HCT116 (cell line): ENCODE measurements around the gene LGALS7.

Source experiments
- CTCF ChIP-seq, 3 experiments: fragments of 200-600 bp in 1 of 3; sonication (generic) in 1 of 3; IDR thresholded peaks in 2 of 3; conservative IDR thresholded peaks in 1 of 3; 2 replicates each; pipeline ENCODE4 v1.5.1; 2012 to 2017; ENCODE audit warnings: low read depth in 2 of 3, low read length in 2 of 3, antibody characterized with exemption in 1 of 3, borderline replicate concordance in 1 of 3, control low read depth in 1 of 3, mild to moderate bottlenecking in 1 of 3, mixed read lengths in 1 of 3, mixed run types in 1 of 3, moderate library complexity in 1 of 3; ENCODE audit not compliant: insufficient read depth in 1 of 3
- EZH2 ChIP-seq: fragments of 200-600 bp; sonication (generic); IDR thresholded peaks from 2 replicates; pipeline ENCODE4 v1.6.1; 2017; ENCODE audit warnings: antibody characterized with exemption, mixed run types
- JUND ChIP-seq: IDR thresholded peaks from 2 replicates; pipeline ENCODE4 v1.6.1; 2012
- POLR2A ChIP-seq: IDR thresholded peaks from 2 replicates; pipeline ENCODE4 v1.7.0; 2011; ENCODE audit warnings: borderline replicate concordance; ENCODE audit not compliant: insufficient read depth, insufficient read length; ENCODE audit errors: extremely low read depth
- POLR2AphosphoS5 ChIP-seq: IDR thresholded peaks from 2 replicates; pipeline ENCODE4 v1.6.1; 2011; ENCODE audit warnings: mild to moderate bottlenecking, low read depth, low read length, moderate library complexity
- RAD21 ChIP-seq: IDR thresholded peaks from 2 replicates; pipeline ENCODE4 v1.6.1; 2012; ENCODE audit warnings: low read depth, mild to moderate bottlenecking
- REST ChIP-seq: IDR thresholded peaks from 2 replicates; pipeline ENCODE4 v1.6.1; 2012; ENCODE audit warnings: low read depth
- SIN3A ChIP-seq: IDR thresholded peaks from 2 replicates; pipeline ENCODE4 v1.6.1; 2012; ENCODE audit warnings: low read depth
- SP1 ChIP-seq: IDR thresholded peaks from 2 replicates; pipeline ENCODE4 v1.6.1; 2012; ENCODE audit warnings: low read depth
- SRF ChIP-seq: IDR thresholded peaks from 2 replicates; pipeline ENCODE4 v1.6.1; 2012; ENCODE audit warnings: low read depth
- ZFX ChIP-seq: fragments of 450-650 bp; IDR thresholded peaks from 2 replicates; pipeline ENCODE4 v1.6.1; 2017
- ZNF274 ChIP-seq: fragments of 200-500 bp; sonication (Bioruptor generic); IDR thresholded peaks from 2 replicates; pipeline ENCODE4 v1.6.1; 2014; ENCODE audit warnings: mild to moderate bottlenecking, low read depth, low read length, inconsistent platforms

- no peak for TF ChIP-seq SIN3A
- no peak for TF ChIP-seq CTCF (IDR thresholded peaks at IDR 0.05 in 2 of 3, conservative IDR thresholded peaks at IDR 0.05 in 1 of 3; ENCODE audit: borderline replicate concordance in 1 of 3, insufficient read depth in 1 of 3, low read depth in 2 of 3, low read length in 2 of 3)
- TF ChIP-seq SP1: no peak
- TF ChIP-seq RAD21: no peak
- TF ChIP-seq POLR2A: no peak
- no peak for TF ChIP-seq ZNF274
- no peak for TF ChIP-seq REST
- TF ChIP-seq ZFX: no peak
- TF ChIP-seq EZH2: no peak
- no peak for TF ChIP-seq POLR2AphosphoS5
- TF ChIP-seq SRF: no peak
- no peak for TF ChIP-seq JUND
Measured at GRCh38 chr19:38816131-38816750, 42.9 kb upstream of the LGALS7 start.
